AG04449 (cell line): ENCODE data around the gene CFAP100.

Experiments used
- CTCF ChIA-PET: fragments of 350-600 bp; formaldehyde crosslinking; extraction: SDS; loops from one replicate; lab custom pipeline; 2021; ENCODE audit warnings: antibody characterized with exemption; lab: Yijun Ruan, JAX
- POLR2A ChIA-PET: fragments of 400-600, 350-600 bp; formaldehyde crosslinking; extraction: SDS; loops from one replicate; lab custom pipeline; 2020; ENCODE audit warnings: antibody characterized with exemption, inconsistent platforms; lab: Yijun Ruan, JAX
- DNase-seq: peaks from one replicate; pipeline ENCODE4 v3.0.0-alpha.2; 2010; ENCODE audit warnings: low read depth, low spot score
- H3K4me3 ChIP-seq: 2 replicates; pipeline ENCODE4 v1.5.1; 2011; ENCODE audit warnings: low read depth, mild to moderate bottlenecking, control low read depth, low read length
- CTCF ChIP-seq: IDR thresholded peaks from one replicate; pipeline ENCODE4 v1.5.1; 2011; ENCODE audit warnings: mild to moderate bottlenecking, moderate library complexity, low read length, control low read depth, inconsistent platforms; ENCODE audit not compliant: insufficient read depth; ENCODE audit errors: missing control alignments

CFAP100 gene

GRCh38 chr3:126432361-126433104, 37.8 kb downstream of the CFAP100 start:
- ChIA-PET CTCF (interaction anchor here (0.7 kb wide), 1 partner anchor 9 kb away, joined by 3 read pairs; no protein-coding TSS in a partner anchor), POLR2A (no interaction called here)
- no peak overlapping the region for H3K4me3 ChIP-seq
- no peak for DNase-seq
- TF ChIP-seq CTCF, result no peak

- no peak for TF ChIP-seq CTCF
- ChIA-PET POLR2A (no interaction called here), CTCF (no interaction called here)
- H3K4me3 ChIP-seq, result no peak overlapping the region
- no peak for DNase-seq
Measured at GRCh38 chr3:126433105-126433430, 38.4 kb downstream of the CFAP100 start.

- TF ChIP-seq CTCF, result no peak
- ChIA-PET POLR2A (no interaction called here), CTCF (no interaction called here)
- DNase-seq, result no peak
- H3K4me3 ChIP-seq, result no peak overlapping the region
Measured at GRCh38 chr3:126433496-126434263, 39.0 kb downstream of the CFAP100 start.

GRCh38 chr3:126434264-126434590, 39.5 kb downstream of the CFAP100 start:
- TF ChIP-seq CTCF, result no peak
- DNase-seq, result no peak
- CTCF ChIA-PET, result no interaction called here
- no peak overlapping the region for H3K4me3 ChIP-seq
- POLR2A ChIA-PET, result no interaction called here

- no peak for TF ChIP-seq CTCF
- ChIA-PET CTCF (no interaction called here), POLR2A (no interaction called here)
- no peak overlapping the region for H3K4me3 ChIP-seq
- DNase-seq, result no peak
Measured at GRCh38 chr3:126434931-126435411, 40.3 kb downstream of the CFAP100 start.

- POLR2A ChIA-PET, result no interaction called here
- CTCF ChIA-PET, result interaction anchor here (0.9 kb wide), 1 partner anchor 11 kb away, joined by 3 read pairs; no protein-coding TSS in a partner anchor
- no peak for TF ChIP-seq CTCF
- no peak overlapping the region for H3K4me3 ChIP-seq
- DNase-seq, result no peak
Measured at GRCh38 chr3:126435456-126436315, 41.0 kb downstream of the CFAP100 start.
